Activated naive CD4-positive, alpha-beta T cell treated with anti-CD3 and anti-CD28 coated beads, Interleukin-2, amount 50 U/mL, for 16 hours (primary cell): Measurements from ENCODE around the gene URB2.
"Not testable (repeated sequence)": the region's sequence is repeated elsewhere in the genome, so short reads cannot be mapped to it uniquely, and the experiment has no call there.

Source experiments
- DNase-seq: peaks from one replicate; pipeline ENCODE4 v3.0.0-alpha.2; 2020

Gene URB2

GRCh38 chr1:229625915-229626831, at the start of gene URB2, which contains the start of gene TAF5L:
TSS of gene URB2 (plus strand) at chr1:229626247. CDS start at chr1:229627634, 1,387 bp downstream.
TSS of gene TAF5L (minus strand) at chr1:229626122. CDS start at chr1:229614482, 11,640 bp downstream.
- DNase-seq: peak; percentile 89

DNA sequence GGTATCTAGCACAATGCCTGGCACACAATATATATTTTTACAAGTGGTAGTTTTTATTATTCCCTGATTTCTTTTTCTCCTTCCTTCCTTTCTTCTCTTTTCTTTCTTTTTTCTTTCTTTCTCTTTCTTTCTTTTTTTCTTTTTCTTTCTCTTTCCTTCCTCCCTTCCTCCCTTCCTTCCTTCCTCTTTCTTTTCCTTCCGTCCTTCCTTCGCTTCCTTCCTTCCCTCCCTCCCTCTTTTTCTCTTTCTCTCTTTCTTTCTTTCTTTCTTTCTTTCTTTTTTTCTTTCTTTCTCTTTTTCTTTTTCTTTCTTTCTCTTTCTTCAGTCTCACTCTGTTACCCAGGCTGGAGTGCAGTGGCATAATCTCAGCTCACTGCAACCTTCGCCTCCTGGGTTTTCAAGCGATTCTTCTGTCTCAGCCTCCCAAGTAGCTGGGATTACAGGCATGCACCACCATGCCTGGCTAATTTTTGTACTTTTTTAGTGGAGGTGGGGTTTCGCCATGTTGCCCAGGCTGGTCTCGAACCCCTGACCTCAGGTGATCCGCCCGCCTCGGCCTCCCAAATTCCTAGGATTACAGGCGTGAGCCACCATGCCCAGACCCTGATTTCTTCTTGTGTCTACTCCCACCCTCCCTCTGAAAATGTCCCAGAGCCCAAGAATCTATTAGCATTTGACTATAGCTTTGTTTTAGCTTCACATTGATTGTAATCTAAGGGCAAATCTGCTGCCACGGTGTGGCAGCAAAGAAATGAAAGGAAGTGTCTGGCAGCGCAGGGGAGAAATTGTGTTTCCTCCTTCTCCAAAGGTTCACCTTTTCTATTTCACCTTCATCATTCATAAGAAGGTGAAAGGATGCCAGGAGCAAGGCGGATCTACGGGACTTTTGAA, 47.6 kb upstream of the URB2 start:
- DNase-seq: no peak

- no peak for DNase-seq
These were observed 46.9 kb upstream of the URB2 start for GRCh38 chr1:229579059-229579673.

- no peak for DNase-seq
These were observed 44.6 kb upstream of the URB2 start for GRCh38 chr1:229581485-229581884.

DNA sequence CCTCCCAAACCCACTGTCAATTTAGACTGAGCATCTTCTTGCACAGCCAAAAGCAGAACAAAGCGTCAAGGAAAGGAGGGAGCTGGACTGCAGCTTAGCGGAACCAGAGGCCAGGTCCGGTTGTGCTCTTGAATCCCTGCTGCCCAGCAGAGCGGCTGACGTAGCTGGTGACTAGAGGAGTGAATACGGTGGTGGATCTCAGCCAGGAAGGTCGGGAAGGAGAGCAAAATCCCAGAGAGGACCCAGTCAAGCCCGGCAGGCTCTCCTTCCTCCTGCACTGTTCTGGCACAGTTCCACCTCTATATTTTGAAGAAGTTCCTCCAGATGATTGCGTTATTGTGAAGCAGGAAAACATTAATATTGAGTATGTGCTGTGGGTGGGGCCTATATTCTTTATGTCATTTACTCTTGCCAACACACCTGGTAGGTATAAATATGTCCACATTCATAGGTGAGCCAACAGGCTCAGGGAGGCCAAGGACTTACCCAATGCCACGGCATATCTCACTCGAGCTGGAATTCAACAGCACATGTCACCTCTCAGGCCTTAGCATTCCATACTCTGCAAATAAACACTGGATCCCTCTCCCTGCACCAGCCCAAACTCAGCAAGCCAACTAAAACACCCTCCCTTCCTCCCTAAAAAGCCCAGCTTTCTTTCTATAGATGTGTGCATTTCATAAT, 43.9 kb upstream of the URB2 start:
- DNase-seq: no peak

DNA sequence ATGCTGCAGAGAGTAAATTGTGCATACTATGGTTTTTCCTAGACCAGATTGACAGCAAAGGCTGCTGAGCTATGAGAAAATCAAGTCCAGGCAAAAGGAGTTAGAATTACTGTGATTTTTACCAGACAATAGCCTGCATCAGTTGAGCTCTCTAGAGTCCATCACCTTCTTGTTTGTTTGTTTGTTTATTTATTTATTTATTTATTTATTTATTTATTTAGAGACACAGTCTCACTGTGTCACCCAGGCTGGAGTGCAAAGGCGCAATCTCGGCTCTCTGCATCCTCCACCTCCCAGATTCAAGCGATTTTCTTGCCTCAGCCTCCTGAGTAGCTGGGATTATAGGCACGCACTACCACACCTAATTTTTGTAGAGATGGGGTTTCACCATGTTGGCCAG, 43.3 kb upstream of the URB2 start:
- DNase-seq: no peak

GRCh38 chr1:229585338-229585737, 40.7 kb upstream of the URB2 start:
- no peak for DNase-seq

DNA sequence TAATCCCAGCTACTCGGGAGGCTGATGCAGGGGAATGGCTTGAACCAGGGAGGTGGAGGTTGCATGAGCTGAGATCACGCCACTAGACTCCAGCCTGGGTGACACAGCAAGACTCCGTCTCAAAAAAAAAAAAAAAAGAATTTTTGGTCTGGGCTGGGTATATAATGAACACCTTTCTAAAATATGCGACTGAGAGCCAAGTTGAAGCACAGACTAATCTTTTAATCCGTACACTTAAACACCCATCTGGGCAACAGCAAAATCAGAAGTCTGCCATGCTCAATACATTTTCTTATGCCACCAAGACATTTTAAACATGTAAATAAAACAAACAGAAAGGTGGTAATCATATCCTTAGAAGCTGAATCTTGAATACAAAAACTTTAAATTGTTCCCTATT, 35.9 kb upstream of the URB2 start:
- DNase-seq: no peak

GRCh38 chr1:229593800-229594199, 32.2 kb upstream of the URB2 start:
- no peak for DNase-seq

DNA sequence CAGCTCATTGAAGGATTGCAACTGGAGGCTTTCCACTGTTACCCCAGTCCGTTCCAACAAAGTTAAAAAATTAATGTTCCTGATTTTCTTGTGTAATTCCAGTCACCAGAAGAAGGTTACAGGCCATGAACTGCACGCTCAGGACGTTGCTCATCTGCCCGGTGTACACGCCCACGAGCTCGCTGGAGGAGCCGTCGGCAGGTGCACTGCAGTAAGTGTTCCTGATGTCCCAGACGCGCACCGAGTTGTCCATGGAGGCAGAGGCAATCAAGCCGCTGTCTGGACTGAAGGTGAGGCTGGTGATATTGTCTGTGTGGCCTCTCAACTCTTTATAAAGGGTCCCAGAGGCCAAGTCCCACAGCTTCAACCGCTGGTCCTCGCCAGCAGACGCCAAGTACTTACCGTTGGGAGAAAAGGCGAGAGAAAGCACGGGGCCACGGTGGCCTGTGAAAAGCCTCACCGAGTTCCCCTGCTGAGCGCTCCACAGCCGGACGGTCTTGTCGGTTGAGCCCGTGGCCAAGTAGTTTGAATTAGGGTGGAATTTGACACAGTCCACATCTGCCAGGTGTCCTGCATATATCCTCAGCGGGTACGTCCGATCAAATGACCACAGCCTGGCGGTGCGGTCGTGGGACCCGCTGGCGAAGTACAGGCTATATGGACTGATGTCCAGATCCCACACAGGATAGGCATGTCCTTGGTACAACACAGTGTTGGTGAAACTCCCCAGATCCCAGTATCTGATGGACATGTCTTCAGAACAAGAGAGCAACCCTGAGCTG, 31.6 kb upstream of the URB2 start:
- DNase-seq: no peak

- not testable (repeated sequence) for DNase-seq
These were observed 30.2 kb upstream of the URB2 start for GRCh38 chr1:229595876-229596275.

DNA sequence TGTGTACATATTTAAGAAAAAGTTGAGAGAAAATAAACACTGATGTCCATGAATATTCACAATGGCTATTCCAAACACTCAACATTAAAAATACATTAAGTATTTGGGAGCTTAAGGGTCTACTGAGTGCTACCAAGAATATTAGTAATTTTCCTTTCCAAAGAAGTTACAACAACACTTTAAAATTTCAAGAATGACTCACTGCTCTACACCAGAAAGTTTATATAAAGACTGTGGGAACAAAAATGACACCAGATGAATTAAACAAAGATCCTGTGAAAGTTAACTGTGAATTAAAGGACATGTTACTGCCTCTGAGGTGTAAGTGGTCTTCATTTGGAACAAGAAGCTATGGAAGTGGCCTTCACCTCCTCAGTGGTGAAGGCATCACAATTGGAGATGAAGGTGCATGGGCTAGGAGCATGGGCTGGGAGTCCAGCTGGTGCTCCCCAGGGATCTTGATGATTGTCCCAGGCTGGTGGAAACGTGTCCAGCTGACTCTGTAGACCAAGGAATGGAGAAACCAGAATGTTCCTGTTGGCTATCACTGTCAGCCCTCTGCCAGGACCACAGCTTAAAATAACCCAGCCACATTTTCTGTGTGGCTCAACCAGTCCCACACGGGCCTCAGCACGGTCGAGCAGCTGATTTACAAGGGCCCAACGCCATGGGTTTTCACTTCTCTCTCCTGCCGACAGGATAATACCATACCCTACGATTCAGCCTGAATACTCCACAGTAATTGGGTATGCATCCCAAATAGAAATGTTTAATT, 28.9 kb upstream of the URB2 start:
- DNase-seq: no peak

GRCh38 chr1:229597877-229598276, 28.2 kb upstream of the URB2 start:
- DNase-seq: no peak

DNA sequence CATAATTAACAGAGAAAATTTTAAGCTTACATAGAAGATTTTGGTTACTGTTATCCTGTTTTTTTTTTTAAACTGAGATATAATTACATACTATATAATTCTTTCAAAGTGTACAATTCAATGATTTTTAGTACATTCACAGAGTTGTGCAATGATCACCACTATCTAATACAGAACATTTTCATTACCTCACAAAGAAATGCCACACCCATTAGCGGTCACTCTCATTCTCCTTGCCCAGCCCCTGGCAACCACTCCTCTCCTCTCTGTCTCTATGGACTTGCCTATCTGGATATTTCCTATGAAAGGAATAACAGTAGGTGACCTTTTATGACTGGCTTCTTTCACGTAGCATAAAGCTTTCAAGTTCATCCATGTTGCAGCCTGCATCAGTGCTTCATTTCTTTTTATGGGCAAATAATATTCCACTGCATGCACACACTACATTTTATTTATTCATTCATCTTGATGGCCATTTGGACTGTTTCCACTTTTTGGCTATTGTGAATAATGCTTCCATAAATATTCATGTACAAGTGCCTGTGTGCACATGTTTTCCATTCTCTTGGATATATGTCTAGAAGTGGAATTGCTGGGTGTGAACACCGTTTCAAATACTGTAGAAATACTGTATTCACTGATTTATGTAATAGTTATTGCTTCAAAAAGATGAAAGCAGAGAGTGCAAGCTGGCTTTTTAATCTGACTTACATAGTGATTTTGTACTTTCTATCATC, 26.7 kb upstream of the URB2 start:
- DNase-seq: no peak

DNA sequence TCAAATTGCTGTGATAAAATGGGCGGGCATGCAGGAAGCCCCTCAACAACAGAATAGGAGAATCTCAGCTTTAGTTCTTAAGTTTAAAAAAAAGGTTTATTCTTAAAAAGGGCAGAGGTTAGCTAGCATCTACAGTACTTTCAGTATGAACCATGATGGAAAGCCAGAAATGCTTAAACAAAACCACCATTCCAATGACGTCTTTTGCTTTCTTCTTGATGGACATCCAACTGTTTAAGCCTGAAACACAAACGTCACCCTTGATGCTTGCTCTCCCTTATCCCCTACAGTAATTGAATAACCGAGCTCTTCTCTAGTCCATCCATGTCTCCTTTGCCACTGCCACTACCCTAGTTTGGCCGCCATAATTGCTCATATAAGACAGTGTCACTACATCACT, 25.8 kb upstream of the URB2 start:
- DNase-seq: no peak

DNA sequence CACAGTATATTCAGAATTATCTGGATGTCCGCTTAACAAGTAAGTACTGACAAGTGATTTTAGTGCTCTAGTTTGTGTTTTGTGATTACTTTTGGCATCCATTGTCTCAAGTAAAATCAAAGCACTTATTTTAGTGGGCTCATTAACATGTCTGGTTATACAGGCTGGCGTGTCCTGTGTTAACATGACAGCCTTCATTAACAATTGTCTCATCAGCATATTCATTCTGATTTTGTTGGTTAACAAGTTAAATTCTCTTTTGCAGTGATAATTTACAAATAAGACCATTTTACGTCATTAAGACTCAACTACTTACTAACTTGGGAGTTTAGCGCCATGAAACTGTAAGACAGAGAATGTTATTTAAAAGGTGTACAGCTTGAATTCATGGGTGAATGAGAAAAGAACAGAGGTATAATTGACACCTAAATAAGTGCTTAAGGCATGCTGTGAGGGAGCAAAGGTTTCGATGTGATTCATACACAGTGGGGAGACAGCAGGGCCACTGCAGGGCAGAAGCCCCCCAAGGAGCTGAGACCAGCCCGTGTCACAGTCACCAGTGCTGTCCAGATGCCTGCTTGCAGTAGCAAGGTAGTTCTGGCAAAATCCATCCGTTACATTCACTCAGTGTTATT, 22.6 kb upstream of the URB2 start:
- DNase-seq: no peak

GRCh38 chr1:229607370-229607769, 18.7 kb upstream of the URB2 start:
- DNase-seq: no peak

DNA sequence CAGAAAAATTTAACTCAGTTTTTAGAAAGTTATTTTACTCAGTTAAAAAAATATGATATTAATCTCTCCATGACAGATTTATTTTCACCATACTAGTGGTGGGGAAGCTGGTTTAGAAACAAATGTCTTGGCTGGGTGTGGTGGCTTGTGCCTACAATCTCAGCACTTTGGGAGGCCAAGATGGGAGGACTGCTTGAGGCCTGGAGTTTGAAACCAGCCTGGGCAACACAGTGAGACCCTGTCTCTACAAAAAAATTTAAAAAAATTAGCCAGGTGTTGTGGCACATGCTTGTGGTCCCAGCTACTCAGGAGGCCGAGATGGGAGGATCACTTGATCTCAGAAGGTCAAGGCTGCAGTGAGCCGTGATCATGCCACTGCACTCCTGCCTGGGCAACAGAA, 17.5 kb upstream of the URB2 start:
- no peak for DNase-seq

- DNase-seq: no peak
These were observed 12.1 kb upstream of the URB2 start for GRCh38 chr1:229613938-229614337.

DNA sequence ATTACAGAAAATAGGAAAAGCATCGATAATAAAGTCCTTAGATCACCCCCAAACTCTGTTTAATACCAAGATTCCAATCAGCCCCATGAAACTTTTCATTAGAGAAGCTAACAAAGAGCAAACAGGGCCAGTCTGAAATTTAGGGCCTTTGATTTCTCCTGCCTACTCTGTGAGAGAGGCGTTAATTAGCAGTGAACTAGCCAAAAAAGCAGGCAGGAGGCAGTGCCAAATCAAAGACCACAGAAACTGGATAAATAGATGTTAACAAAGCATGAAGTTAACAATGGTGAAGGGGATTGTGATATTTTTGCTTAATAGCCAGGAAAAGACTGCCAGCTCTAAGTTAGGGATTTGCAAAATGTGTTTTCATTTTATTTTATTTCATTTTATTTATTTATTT, 11.3 kb upstream of the URB2 start:
- DNase-seq: no peak
